ENCODE results near the gene GRIK2. TPM values are rescaled to one million over a fixed set of nuclear protein-coding genes. Genes with fewer than 3 reads are reported as not detected.

Gene GRIK2
- total RNA-seq, 1 donor from 2014 or later: 3.7 TPM

DNA sequence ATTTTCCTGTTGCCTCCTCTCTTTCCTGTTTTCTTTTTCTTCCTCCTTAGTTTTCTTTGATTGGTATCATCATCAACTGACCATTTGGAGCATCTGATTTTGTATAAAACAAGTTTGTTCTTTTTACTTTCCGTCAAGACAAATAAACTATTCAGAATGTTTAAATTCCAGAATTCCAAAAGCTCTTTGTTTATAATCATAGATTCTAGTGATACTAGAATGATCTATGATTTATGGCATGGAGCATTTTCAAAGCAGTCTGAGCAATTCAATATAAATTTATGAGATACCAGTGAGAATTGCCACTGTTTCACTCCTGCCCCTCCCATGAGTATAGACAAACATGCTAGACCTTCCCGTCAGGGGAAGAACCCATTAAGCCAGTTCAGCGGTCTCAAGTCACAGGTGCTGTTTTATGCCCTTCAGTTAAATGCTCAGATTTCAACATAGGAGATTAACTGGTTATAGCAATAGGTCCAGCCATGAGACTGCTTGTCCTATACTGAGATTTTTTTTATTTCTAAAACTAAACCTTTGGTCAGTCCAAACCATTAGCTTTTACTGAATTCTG, 60.7 kb downstream of the GRIK2 start:
- DNase-seq: no peak

GRCh38 chr6:101458336-101458735, 64.8 kb downstream of the GRIK2 start:
- no peak for DNase-seq

DNA sequence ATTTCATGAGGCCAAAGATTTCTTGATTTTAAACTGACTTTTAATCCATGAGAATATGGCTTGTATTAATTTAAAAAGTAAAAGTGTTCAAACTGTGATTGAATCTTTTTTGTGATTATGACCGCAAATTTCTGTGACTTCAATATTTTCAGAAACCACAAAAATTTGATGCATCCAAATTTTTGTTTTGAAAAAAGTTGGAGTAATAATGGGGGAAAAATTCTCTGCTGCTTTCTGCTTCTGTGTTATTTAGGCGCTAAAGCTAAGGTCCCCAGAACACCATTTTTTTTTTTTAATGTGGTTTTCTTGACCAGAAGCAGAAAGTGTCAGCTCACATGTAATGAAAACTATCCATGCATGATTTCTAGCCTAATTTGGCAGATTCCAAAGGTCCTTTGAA, 65.3 kb downstream of the GRIK2 start:
- DNase-seq: no peak

GRCh38 chr6:101462576-101462975, 69.1 kb downstream of the GRIK2 start:
- DNase-seq: no peak

GRCh38 chr6:101465863-101466262, 72.4 kb downstream of the GRIK2 start:
- no peak for DNase-seq

DNA sequence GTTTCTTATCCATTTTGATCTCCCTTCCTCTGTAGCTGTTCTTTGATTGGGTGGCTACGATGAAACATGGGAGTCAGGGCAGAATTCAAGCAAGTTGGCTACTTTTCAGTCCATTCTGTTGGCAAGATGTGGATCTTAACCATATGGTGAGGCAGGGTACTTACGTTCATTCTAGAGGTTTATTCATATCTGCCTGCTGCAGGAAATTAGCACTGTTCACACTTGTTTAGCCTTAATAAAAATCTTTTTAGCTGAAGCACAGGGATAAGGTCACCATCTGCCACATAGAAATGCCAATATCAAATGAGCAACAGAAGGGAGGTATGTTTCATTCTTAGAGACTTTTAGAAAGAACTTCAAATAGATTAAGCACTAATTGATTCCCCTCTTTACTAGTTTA, 83.9 kb downstream of the GRIK2 start:
- no peak for DNase-seq

DNA sequence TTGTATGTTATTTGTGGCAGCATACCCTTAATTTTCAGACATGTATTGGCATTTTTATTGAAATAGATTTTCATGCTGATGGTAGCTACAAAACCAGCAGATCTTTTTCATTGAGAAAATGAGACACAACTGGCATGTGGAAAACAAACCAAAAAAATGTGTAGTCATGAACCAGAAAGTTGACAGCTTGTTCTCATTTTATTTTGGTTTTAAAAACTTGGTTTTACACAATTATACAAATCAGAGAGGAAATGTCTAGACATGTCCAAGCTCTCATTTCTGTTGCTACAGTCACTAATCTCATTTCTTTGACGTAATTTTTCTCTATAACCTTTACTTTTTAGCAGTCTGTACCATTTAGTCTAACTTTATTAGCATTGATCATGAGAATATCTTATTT, 85.4 kb downstream of the GRIK2 start:
- no peak for DNase-seq

DNA sequence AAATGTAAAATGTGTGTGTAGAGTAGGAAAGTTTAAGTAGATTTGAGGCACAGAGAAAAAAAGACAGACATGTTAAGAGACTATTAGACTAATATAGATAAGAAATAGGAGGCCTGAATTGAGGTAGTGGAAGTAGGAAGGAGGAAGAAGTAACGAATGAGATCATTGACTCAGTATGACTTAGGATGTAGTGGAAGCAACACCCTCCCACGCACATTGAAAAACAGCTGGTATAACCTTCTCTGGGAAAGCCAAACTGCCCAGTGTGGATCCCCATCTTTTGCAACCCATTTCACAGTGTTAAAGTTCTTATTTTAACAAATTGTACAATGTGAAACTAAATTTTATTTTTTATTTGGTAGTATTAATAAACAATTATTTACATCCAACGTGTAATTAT, 89.1 kb downstream of the GRIK2 start:
- DNase-seq: no peak

GRCh38 chr6:101484781-101485180, 91.3 kb downstream of the GRIK2 start:
- DNase-seq: no peak

- no peak for DNase-seq
These were observed 92.6 kb downstream of the GRIK2 start for GRCh38 chr6:101486124-101486523.

DNA sequence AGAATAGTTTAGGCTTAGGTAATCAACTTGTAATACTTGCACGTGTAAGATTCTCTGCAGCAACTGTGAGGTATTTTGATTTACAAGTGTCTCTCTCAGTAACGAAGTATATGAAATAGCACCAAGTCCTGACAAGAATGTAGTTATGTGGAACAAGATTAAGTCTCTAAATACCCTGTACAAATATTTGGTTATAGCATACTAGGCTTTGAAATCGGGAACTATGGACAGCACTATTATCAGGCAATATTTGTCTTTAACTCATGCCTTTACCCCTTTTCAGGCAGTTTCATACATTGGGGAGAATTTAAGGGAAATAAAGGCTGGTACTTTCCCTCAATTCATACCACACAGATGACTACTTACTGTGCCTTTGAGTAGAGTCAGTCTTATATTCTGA, 93.2 kb downstream of the GRIK2 start:
- no peak for DNase-seq

DNA sequence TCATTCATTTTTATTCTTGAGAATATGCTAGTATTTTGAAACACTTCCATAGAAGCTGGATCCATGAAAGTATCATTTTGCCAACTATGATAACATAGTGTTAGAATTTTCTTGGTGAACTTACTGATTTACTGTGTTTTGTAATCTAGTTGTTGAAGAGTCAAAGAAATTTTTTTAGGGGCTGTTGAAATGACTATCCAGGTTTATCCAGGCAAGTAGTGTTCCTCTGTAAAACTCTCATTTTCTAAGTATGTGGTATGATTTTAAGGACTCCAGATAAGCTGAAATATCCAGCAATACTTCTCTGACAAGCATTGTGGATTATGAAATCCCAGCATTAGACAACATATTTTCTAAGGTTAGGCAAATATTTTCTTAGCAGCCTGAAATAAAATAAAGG, 95.9 kb downstream of the GRIK2 start:
- DNase-seq: no peak

GRCh38 chr6:101490857-101491256, 97.3 kb downstream of the GRIK2 start:
- DNase-seq: no peak

DNA sequence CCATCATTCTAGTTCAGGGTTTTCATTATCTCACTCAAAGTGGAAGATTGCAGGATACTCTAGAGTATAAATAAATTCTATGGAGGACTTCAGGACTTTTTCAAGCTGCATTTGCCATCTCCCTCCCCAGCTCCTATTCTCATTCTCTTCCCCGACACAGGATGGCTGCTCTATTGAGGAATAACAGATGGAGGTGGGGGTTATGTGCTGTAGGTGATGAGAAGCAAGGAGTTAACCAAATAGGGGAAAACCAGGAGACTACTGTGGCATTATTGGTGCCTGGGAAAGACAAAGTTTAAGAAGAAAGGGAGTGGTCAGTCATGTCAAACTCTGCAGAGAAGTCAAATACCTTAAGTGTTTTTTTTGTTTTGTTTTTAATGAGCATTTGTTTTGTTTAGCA, 109.3 kb downstream of the GRIK2 start:
- DNase-seq: no peak

GRCh38 chr6:101509536-101509935, 116.0 kb downstream of the GRIK2 start:
- no peak for DNase-seq

DNA sequence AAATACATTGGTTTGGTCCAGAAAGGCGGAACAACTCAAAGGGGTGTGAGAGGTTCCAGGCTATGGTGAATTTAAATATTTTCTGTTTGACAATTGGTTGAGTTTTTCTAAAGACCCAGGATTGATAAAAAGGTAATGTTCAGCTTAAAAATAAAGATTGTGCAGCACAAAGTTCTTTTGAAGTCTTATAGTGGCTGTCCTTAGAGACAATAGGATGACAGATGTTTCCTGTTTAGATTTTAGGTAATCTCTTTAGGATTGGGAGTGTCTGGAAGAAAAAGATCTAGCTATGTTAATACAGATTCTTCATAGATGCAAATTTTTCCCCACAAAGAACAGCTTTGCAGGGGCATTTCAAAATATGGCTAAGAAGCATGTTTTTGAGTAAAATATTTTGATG, 119.7 kb downstream of the GRIK2 start:
- no peak for DNase-seq

DNA sequence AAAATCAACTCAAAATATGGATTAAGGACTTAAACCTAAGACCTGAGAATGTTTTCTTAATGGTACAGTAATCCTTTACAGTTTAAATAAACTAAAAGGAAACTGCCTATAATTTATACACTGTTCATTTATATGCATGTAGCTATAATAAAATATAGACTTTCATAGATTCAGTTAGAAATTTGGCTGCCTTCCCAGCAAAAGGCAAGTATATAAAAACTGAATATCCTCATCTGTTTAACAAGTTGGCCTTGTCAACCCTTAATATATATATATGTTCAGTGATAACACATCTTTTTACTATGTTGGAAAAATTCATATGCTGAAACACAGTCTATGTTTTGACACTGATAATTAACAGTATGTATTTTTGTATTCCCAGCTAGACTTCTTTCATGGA, 123.1 kb downstream of the GRIK2 start:
- DNase-seq: no peak

GRCh38 chr6:101517632-101518031, 124.1 kb downstream of the GRIK2 start:
- DNase-seq: no peak

DNA sequence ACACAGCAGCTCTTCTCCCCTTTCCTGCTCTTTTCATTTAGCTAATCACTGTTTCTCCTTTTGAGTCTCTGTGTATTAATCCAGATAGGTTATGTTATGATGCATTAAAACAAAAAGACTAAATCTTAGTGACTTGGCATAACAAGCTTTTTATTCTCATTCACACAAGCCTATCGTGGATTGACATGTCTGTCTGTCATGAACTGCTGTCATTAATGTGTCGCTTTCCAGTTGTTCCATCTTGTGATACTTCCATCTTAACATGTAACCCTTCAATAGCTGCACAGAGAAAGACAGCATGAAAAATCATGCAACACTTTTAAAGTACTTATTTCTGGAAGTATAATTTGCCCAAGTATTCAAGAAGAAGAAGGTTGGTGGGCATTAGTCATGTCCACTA, 128.7 kb downstream of the GRIK2 start:
- no peak for DNase-seq

DNA sequence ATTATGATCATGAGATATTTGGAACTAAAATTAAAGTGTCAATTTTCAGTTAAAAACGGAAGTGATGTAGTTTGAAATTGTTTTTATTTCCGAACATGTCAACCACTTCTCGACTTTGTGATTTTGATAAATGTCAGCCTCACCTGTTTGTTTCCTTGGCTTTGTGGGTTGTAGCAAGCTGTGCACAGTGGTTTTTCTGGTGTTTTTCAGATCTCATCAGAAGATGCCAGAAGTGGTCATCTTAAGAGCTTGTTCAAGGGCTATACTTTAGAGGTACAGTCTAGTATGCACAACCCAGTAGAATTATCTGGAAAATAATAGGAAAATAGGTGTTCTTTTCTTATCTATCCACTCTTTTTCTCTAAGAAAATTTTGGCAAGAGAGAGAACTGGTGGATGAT, 134.0 kb downstream of the GRIK2 start:
- no peak for DNase-seq

- DNase-seq: no peak
These were observed 135.3 kb downstream of the GRIK2 start for GRCh38 chr6:101528801-101529200.

DNA sequence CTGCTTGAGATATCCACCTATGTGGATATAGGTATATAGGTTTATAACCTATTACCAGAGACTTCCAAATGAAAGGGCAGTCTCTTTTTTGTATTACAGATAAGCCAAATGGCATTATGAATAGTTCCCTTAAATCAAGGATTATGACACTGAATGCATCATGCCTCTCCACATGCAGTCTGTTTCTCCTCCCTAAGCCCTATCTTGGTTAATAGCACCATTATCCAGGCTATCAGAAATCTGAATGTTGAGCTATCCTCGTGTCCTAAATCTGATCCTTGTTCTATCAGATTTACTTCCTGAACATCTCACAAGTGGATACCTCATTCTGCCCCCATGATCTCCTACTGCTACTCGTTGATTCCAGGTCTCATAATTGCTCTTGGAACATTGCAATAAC, 138.0 kb downstream of the GRIK2 start:
- DNase-seq: no peak

- DNase-seq: no peak
These were observed 140.9 kb downstream of the GRIK2 start for GRCh38 chr6:101534386-101534785.

DNA sequence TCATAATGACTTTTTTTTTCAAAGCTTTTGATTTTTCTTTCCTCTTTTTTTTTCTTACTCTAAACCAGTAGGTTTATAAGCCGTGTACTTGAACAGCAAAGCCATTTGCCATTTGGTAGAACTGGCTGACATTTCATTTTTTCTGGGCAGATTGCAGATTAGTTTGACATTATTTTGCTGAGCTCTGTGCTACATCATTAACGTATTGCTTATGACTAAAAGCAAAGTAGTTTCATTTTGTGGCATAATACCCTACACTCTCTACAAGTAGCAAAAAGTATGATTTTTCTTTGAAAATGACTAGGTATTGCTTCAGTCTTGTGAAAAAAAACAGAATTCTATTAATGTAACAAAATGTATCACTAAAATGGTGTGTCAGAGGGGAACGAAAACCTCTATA, 141.3 kb downstream of the GRIK2 start:
- DNase-seq: no peak

GRCh38 chr6:101537753-101538316, 144.3 kb downstream of the GRIK2 start:
- no peak for DNase-seq

Measured in skin of body (tissue), 2 donors.